Measurements from ENCODE around the gene KAT5.

- no peak for TF ChIP-seq CTCF (IDR thresholded peaks at IDR 0.05)
- TF ChIP-seq EP300 (IDR thresholded peaks at IDR 0.05) = no peak
Measured at GRCh38 chr11:65698205-65698604, 13.8 kb upstream of the KAT5 start.
